ENCODE data around the gene PC. TPM values are rescaled to one million over a fixed set of nuclear protein-coding genes. Genes with fewer than 3 reads are reported as not detected.
"Not testable (repeated sequence)": the region's sequence is repeated elsewhere in the genome, so short reads cannot be mapped to it uniquely, and the experiment has no call there.

PC gene
- total RNA-seq, 4 donors from 2014 or later, result 13.5 to 43.0 (median 27.5) TPM

- Histone ChIP-seq H3K4me3 (no peak overlapping the region), H3K9me3 (no peaks in the 10 kb centered on the region), H3K27ac (peak overlapping the region in 2 of 4 donors; percentile 47 to 54), H3K36me3 (peaks cover 0 to 65% (median 6%) of the 10 kb centered on the region in 3 donors), H3K4me1 (peaks cover 0 to 15% (median 6%) of the 10 kb centered on the region in 3 donors), H3K27me3 (no peaks in the 10 kb centered on the region)
- WGBS, 2 donors, result 35 to 68% methylated on average over 4 of the region's 4 CpGs
- intact Hi-C loops (cut with DNase I), result loop anchor here (5.0 kb wide), 1 partner anchor 142 kb away; no protein-coding TSS in a partner anchor
- TF ChIP-seq POLR2A (IDR thresholded peaks at IDR 0.05) (no peak), CTCF (IDR thresholded peaks at IDR 0.05) (no peak)
- no peak for DNase-seq
Measured at GRCh38 chr11:66834539-66834845, 123.7 kb downstream of the PC start.

DNA sequence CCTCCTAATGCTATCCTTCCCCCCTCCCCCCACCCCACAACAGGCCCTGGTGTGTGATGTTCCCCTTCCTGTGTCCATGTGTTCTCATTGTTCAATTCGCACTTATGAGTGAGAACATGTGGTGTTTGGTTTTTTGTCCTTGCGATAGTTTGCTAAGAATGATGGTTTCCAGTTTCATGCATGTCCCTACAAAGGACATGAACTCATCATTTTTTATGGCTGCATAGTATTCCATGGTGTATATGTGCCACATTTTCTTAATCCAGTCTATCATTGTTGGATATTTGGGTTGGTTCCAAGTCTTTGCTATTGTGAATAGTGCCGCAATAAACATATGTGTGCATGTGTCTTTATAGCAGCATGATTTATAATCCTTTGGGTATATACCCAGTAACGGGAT is 133.6 kb downstream of the PC start:
- H3K27ac ChIP-seq; H3K27me3 ChIP-seq; H3K9me3 ChIP-seq; H3K4me3 ChIP-seq; H3K4me1 ChIP-seq; intact Hi-C loops (cut with DNase I); DNase-seq: not testable (repeated sequence)
- H3K36me3 ChIP-seq, result peaks cover 0 to 66% (median 0%) of the 10 kb centered on the region in 3 donors
- 90% methylated on average over 3 of the region's 4 CpGs; no CpG with 5 or more reads in 1 of the 2 donors for WGBS, 2 donors

DNA sequence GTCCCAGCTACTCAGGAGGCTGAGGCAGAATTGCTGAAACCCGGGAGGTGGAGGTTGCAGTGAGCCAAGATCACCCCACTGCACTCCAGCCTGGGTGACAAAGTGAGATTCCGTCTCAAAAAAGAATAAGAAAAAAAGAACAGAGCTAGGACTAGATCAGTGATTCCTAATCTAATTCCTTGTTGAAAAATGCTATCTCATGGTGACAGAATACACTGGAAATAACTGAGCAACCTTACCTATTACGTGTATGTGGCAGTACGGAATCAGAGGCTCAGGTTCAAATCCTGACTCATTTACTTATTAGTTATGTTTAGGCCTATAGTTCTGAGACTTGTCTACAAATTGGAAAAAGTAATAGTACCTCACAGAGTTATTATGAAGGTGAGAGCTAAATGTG is 134.5 kb downstream of the PC start:
- no peak for DNase-seq
- Histone ChIP-seq H3K4me3 (no peak overlapping the region), H3K36me3 (peaks cover 0 to 68% (median 0%) of the 10 kb centered on the region in 3 donors), H3K27ac (no peak overlapping the region), H3K27me3 (no peaks in the 10 kb centered on the region), H3K4me1 (no peaks in the 10 kb centered on the region), H3K9me3 (no peaks in the 10 kb centered on the region)
- 88 to 94% methylated on average over 4 of the region's 4 CpGs for WGBS, 2 donors
- no peak for TF ChIP-seq CTCF (IDR thresholded peaks at IDR 0.05)
- TF ChIP-seq POLR2A (IDR thresholded peaks at IDR 0.05), result no peak
- intact Hi-C loops (cut with DNase I), result no loop called here

GRCh38 chr11:66820901-66821300 is 137.3 kb downstream of the PC start:
- H3K4me3 ChIP-seq, result no peak overlapping the region
- H3K9me3 ChIP-seq, result no peaks in the 10 kb centered on the region
- peaks cover 0 to 72% (median 0%) of the 10 kb centered on the region in 3 donors for H3K36me3 ChIP-seq
- H3K27ac ChIP-seq, result no peak overlapping the region
- WGBS, 2 donors, result 86 to 90% methylated on average over 3 of the region's 3 CpGs
- no peak for DNase-seq
- H3K27me3 ChIP-seq, result no peaks in the 10 kb centered on the region
- no peaks in the 10 kb centered on the region for H3K4me1 ChIP-seq
- intact Hi-C loops (cut with DNase I), result no loop called here
- no peak for TF ChIP-seq CTCF (IDR thresholded peaks at IDR 0.05)
- no peak for TF ChIP-seq POLR2A (IDR thresholded peaks at IDR 0.05)

DNA sequence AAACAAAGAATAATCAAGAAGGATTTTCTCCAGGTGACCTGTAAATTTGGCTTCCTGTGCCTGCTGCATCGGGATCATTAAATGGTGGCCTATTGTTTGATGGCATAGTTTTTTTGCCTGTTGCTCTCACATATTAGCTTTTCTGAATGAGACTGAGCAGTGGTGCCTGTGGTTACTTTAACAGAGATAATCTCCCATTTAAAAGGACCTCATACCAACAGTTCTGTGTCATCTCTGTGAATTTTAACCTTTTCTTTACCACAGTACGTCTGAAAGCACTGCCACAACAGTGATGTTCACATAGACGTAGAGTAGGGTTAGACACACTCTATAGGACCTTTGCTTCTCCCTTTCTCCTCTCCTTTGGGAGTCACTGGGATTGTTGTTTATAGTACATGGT is 137.8 kb downstream of the PC start:
- no peak overlapping the region for H3K27ac ChIP-seq
- no peak overlapping the region for H3K4me3 ChIP-seq
- no peaks in the 10 kb centered on the region for H3K4me1 ChIP-seq
- no peaks in the 10 kb centered on the region for H3K9me3 ChIP-seq
- H3K36me3 ChIP-seq, result peaks cover 0 to 72% (median 0%) of the 10 kb centered on the region in 3 donors
- TF ChIP-seq CTCF (IDR thresholded peaks at IDR 0.05) (no peak), POLR2A (IDR thresholded peaks at IDR 0.05) (no peak)
- DNase-seq, result no peak
- intact Hi-C loops (cut with DNase I), result no loop called here
- no peaks in the 10 kb centered on the region for H3K27me3 ChIP-seq
- WGBS, 2 donors, result 90 to 94% methylated on average over 3 of the region's 3 CpGs
